Stimulated activated CD4-positive, alpha-beta T cell treated with anti-CD3 and anti-CD28 coated beads, Interleukin-15, amount 100 ng/mL, for 1 hour (primary cell): ENCODE results near the gene P3H2.
"Not testable (repeated sequence)": the region's sequence is repeated elsewhere in the genome, so short reads cannot be mapped to it uniquely, and the experiment has no call there.

Source experiments
- DNase-seq, 2 donors: peaks; one replicate each; pipeline ENCODE4 v3.0.0-alpha.2; 2020; ENCODE audit warnings: low read depth in 1 of 2, low spot score in 1 of 2

The P3H2 gene, protein sequence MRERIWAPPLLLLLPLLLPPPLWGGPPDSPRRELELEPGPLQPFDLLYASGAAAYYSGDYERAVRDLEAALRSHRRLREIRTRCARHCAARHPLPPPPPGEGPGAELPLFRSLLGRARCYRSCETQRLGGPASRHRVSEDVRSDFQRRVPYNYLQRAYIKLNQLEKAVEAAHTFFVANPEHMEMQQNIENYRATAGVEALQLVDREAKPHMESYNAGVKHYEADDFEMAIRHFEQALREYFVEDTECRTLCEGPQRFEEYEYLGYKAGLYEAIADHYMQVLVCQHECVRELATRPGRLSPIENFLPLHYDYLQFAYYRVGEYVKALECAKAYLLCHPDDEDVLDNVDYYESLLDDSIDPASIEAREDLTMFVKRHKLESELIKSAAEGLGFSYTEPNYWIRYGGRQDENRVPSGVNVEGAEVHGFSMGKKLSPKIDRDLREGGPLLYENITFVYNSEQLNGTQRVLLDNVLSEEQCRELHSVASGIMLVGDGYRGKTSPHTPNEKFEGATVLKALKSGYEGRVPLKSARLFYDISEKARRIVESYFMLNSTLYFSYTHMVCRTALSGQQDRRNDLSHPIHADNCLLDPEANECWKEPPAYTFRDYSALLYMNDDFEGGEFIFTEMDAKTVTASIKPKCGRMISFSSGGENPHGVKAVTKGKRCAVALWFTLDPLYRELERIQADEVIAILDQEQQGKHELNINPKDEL

DNA sequence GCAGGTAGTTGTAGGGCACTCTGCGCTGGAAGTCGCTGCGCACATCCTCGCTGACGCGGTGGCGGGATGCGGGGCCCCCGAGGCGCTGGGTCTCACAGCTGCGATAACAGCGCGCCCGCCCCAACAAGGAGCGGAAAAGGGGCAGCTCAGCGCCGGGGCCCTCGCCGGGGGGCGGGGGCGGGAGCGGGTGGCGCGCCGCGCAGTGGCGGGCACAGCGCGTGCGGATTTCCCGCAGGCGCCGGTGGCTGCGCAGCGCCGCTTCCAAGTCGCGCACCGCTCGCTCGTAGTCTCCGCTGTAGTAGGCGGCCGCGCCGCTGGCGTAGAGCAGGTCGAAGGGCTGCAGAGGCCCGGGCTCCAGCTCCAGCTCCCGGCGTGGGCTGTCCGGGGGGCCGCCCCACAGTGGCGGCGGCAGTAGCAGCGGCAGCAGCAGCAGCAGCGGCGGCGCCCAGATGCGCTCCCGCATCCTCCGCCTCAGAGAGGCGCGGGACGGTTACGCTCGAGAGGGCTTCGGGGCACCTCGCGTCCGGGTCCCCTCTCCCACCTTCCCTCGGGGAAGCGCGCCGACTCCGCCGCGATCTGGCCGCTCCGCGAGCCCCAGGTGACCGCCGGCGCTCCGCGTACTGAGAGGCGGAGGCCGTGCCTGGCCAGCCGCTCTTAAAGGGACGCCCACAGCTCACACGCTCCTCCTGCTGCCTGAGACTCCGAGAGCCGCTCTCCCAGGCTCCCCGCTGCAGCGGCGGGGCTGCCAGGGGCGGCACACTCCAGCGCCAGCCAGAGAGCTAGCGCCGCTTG is at the start of gene P3H2:
Gene P3H2 (minus strand): TSS at position 629 of the 792 bp plus-strand sequence. CDS start 166 bp downstream, at position 463.
- DNase-seq, result peak in 1 of 2 donors; percentile 6

DNA sequence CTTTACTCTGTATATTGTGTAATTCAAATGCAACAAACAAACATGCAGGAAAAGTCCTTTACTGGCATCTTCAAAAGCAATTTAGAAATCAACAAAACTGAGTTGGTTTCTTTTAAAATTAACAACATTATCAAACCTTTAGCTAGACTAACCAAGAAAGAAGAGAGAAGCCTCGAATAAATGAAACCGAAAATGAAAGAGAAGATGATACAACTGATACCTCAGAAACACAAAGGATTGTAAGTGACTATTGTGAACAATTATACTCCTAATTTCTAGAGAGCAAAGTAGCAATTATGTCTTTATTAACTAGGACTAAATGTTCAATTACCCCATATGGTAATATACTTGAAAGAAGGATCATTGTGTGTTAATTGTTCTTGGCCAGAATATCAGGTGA is 49.2 kb upstream of the P3H2 start:
- DNase-seq, result no peak

DNA sequence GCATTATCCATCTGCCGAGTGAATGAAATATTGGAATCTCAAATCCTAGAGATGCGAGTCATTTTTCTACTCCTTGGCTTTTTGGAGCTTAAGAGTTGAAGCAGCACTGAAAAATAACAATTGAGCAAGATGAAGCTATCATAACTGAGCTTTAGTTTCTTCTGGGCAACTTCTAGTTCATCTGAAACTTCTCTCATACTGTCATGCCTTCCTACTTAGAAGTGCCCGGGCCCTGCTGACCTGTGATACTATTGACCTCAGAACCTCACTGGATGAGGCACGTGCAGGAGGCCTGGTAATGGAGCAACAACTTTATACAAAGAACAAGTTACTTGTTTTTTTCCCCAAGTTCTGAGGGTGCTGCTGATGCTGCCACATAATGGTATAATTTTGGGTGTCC is 48.5 kb upstream of the P3H2 start:
- DNase-seq, result no peak

DNA sequence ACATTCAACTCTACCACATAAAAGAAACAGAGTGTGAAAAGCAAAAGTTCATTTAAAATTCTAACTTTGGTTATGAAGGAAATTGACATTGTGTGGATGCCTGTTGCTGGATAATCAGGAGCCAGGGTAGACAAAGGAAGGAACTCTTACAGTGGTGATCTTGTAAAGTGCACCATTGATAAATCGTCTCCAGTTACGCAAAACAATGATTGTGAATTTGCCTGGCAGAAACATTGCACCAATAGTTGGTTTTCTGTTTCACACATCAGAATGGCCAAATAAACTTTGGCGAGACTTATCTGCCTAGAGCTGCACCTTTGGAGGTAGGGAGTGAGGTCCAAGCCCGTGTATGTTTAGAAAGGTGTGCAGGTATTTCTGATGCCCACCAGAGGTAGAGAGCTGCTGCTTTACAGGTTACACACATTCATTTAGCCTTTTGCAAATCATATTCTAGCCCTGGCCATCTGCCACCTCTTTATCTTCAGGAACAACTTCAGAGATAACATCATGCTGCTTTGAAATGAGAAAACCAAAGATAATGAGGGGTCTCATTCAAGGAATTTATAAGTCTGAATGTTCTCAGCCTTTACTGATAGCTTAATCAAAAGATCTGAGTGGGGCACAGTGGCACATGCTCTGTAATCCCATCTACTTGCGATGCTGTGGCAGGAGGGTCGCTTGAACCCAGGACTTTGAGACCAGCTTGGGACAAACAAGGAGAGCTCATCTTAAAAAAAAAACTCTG is 47.4 kb upstream of the P3H2 start:
- DNase-seq, result no peak

DNA sequence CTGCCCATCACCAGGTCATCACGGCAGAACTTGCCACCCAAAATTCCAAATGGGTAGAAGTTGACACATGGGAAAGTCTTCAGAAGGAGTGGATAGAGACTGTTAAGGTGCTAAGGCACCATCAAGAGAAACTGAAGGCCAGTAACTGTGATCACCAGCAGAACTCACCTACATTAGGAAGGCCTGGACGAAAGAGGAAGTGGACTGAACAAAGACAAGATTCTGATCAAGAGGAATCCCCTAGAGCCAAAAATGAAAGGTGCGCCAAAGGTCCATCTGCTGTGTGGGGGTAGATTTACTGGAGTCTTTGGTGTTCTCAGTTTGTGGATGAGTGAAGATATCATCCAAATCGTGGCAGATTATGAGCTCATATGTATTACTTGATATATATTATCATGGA is 46.3 kb upstream of the P3H2 start:
- DNase-seq, result no peak

DNA sequence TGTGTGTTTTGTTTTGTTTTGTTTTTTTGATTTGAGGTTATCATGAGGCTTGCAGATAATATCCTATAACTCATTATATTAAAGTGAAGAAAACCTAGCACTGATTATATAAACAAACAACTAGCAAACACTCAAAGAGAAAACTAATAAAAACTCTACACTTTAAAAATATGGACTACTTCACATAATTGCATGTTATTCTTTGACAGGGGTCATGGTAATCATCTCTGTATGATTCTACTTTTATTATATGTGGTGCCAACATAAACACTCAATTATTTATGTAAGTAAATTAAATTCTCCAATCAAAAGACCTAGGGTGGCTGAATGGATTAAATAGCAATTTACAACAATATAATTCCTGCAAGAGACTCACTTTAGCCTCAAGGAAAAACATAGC is 44.6 kb upstream of the P3H2 start:
- no peak for DNase-seq

DNA sequence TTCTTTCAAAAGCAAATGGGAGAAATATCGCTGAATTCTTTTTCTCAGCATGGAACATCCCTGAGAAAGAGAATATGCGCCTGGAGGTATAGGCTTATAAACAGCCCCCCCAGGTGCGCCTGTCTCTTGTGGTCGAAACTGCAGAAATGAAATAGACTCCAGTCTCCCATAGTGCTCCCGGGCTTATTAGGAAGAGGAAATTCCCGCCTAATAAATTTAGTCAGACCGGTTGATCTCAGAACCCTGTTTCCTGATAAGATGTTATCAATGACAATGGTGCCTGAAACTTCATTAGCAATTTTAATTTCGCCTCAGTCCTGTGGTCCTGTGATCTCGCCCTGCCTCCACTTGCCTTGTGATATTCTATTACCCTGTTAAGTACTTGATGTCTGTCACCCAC is 41.3 kb upstream of the P3H2 start:
- DNase-seq, result not testable (repeated sequence)

DNA sequence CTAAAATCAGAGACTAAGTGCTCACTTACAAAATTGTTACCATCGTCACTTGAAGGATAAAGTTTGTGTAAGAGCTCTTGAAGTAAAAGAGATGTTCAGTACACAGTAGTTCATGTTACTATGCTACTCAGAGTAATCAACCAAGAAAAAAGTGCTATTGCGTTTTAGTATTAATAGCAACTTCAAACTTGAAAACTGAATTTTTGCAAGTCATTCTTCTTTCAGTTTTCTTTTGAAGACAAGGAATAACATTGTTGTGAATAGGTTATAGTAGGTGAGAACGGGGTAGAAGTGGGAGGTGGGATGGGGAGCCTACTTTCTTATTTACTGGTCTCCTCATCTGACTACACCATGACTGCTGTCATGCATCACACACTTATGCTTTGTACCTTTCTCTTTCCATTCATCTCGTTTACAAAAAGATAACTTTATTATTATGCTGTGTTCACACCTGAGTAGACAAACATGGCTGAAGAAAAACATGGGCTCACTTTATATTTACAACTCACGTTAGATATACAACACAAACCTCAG is 39.3 kb upstream of the P3H2 start:
- DNase-seq, result no peak

DNA sequence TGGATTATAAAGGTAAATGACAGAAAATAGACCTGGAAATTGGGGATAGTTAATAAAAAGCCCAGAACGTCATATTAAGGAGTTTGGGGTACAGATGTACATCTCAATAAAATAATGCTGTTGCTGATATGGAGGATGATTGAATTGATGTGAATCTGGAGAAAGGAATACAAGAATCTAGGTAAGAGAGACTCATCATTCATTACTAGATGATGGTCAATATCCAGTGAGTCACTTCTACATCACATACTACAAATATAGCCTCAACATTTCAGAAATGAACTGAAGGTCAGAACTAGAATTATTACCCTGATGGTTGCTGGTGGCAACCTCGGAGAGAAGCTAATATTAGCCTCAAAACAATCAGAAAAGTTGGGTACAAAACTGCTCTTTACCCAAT is 37.6 kb upstream of the P3H2 start:
- no peak for DNase-seq

DNA sequence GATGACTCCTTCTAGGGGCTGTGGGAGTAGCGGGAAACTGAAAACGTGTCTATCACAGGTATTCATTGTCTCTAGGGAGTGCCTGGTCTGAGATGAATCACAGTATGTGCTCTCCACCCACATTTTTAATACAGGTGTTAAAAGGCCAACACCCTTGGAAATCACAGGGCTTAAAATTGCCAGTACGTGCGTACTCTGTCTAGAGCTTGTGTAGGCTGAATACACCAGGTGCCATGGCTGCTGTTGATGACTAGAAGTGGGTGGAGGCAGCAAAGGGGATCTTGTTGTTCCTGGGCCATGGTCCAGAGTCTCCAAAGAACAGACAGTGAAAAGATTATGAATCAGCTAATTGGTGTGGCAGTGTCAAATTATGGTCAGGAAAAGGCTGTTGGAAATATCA is 35.1 kb upstream of the P3H2 start:
- no peak for DNase-seq

DNA sequence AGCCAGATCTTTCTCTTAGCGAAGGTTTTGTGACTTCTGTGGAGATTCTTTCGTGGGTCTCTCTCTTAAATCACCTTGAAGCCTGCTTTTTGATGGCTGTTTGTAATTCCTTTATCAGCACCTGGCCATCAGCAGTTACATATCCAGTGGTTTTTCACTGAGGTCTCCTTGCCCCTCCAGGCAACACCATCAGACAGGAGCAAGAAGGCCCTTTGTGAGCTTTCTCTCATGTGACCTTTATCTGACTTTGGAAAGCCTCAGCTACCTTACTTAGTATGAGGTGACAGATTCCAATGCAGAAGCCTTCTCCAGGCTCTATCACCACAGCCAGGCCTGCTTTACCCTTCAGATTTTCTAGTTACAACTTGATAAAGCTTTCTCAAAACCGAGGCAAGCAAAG is 30.0 kb upstream of the P3H2 start:
- DNase-seq, result no peak

DNA sequence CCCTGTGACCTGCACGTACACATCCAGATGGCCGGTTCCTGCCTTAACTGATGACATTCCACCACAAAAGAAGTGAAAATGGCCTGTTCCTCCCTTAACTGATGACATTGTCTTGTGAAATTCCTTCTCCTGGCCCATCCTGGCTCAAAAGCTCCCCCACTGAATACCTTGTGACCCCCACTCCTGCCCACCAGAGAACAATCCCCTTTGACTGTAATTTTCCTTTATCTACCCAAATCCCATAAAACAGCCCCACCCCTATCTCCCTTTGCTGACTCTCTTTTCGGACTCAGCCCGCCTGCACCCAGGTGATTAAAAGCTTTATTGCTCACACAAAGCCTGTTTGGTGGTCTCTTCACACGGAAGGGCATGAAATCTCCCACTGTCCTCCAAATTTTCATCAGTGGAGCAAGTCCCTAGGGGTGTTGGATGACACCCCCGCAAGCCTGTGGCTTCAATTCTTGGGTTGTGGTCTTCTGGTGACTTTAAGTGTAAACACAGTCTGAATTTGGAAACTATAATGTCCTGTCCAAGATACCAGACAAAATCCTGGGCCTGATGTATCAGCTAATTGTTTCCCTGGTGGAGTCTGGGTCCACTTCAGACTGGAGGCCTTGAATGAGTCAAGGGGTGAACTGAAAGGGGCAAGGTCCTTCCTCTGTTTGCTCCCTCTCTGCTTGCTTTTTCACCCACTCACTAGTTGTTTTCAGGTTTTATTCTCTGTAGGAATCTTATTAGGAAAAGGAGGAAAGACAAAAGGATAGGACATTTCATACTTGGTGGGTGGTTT is 29.3 kb upstream of the P3H2 start:
- DNase-seq, result not testable (repeated sequence)

DNA sequence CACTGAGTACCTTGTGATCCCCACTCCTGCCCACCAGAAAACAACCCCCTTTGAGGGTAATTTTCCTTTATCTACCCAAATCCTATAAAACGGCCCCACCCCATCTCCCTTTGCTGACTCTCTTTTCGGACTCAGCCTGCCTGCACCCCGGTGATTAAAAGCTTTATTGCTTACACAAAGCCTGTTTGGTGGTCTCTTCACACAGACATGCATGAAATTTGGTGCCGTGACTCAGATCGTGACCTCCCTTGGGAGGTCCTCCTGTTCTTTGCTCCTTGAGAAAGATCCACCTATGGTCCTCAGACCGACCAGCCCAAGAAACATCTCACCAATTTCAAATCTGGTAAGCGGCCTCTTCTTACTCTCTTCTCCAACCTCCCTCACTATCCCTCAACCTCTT is 24.1 kb upstream of the P3H2 start:
- DNase-seq, result not testable (repeated sequence)

DNA sequence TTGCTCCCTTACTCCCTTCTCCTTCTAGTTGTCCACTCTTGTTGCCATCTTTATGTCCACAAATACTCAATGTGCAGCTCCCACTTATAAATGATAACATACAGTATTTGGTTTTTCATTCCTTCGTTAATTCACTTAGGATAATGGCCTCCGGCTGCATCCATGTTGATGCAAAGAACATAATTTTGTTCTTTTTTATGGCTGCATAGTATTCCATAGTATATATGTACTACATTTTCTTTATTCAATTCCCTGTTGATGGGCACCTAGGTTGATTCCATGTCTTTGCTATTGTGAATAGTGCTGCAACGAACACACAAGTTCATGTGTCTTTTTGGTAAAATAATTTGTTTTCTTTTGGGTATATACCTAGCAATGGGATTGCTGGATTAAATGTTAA is 21.3 kb upstream of the P3H2 start:
- DNase-seq, result no peak

DNA sequence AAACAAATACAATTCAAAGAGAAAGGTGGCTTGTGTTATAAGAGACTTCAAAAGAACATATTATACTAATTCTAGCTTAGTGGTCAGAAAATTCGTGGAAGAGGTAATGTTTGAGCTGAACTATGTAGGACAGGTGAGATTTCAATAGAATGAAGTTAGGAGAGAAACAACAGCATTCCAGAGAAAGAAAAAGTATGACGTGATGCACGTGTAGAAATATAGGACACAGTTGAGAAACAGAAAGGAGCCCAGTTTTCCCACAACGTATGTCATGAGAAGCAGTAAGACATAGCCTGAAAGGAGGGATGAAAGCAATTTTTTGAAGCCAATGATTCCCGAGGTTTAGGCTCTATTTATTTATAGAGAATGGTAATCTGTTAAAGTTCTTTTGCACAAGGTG is 18.7 kb upstream of the P3H2 start:
- no peak for DNase-seq

DNA sequence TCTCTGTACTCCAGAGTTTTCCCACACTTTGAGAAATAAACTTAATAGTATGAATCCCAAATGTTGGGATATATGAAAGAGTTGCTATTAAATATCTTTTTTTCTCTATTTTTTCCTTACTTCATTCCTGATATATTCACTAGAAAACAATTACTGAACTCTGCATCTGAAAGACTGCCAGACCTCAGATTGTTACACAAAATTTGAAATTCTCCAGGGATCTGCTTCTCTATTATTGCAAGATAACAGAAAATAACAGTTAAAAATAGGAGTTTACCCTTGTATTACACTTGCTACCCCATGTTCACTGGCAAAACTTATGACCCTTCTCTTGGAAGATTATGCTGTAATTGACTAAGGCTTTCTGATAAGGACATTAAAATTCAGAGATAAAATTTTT is 11.7 kb upstream of the P3H2 start:
- DNase-seq, result no peak

DNA sequence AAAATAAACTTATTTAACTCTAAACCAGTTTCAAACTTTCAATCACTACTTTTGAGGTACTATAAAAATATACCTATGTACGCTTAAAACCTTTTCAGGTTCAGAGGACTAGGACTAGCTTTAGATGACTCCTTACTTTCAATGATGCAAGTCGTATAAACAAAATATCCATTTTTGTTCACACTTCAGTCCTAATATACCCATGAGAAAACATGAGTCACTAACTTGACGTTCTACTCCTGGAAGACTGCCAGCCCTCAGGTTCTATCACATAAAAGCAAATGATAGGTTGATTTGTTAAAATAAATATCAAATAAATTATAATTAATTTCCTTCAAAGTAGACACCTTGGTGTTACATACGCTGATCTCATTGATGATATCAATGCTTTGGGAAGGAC is 10.6 kb upstream of the P3H2 start:
- DNase-seq, result no peak

DNA sequence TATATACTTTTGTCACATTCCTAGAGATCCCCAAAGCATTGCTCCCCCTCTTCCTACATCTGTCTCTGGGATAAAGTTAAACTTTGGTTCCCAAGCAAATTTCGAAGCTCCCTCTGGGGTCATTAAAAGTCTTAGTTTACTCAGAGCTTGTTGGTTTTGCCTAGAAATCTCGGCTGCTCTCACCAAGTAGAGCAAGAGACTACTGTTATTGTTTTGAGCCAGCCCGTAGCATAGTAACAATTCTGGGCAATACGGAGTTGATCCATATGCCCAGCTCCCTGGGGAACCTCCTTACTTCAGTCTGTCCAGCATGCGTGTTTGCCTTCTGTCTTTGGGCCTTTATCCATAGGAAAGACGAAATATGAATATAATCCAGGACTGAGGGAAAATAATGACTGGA is 10.0 kb upstream of the P3H2 start:
- DNase-seq, result no peak

DNA sequence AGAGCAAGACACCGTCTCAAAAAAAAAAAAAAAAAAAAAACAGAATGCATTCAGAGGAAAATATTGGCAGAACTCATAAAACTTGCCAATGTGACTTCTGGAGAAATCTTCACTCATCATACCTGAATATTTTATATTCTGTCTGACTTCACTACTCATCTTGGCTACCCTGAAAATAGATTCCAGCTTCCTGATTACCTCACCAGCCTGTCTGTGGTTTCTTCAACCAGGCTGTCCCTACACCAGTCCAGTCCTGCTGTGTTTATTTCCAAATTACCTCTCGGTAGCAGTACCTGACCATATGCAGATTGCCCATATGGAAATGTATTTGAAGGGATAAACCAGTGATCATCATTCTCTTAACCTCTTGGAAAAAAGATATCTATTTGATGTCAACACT is 9.3 kb upstream of the P3H2 start:
- no peak for DNase-seq

DNA sequence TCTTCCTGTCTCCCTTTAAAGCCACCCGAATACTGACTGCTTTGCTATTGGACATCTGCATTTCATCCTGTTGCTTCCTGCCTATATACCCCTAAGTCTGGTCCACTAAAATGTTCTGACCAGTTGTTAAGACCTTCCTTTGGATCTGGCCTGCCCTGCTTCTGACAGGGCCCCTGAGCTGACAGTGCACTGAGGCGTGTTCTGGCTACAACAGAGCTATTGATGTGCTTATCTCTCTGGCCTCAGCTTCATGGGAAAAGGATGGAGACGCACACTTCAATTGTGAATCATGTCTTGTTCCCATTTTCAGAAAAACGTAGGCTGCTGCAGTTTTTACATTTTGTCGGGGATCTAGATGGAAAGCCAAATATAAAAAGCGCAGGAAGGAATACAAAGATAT is 7.1 kb upstream of the P3H2 start:
- DNase-seq, result no peak
